Measurements from ENCODE around the gene PRDM16.
A peak's percentile ranks its signal among the peaks of the same experiment; 100 is the strongest.

Gene PRDM16

DNA sequence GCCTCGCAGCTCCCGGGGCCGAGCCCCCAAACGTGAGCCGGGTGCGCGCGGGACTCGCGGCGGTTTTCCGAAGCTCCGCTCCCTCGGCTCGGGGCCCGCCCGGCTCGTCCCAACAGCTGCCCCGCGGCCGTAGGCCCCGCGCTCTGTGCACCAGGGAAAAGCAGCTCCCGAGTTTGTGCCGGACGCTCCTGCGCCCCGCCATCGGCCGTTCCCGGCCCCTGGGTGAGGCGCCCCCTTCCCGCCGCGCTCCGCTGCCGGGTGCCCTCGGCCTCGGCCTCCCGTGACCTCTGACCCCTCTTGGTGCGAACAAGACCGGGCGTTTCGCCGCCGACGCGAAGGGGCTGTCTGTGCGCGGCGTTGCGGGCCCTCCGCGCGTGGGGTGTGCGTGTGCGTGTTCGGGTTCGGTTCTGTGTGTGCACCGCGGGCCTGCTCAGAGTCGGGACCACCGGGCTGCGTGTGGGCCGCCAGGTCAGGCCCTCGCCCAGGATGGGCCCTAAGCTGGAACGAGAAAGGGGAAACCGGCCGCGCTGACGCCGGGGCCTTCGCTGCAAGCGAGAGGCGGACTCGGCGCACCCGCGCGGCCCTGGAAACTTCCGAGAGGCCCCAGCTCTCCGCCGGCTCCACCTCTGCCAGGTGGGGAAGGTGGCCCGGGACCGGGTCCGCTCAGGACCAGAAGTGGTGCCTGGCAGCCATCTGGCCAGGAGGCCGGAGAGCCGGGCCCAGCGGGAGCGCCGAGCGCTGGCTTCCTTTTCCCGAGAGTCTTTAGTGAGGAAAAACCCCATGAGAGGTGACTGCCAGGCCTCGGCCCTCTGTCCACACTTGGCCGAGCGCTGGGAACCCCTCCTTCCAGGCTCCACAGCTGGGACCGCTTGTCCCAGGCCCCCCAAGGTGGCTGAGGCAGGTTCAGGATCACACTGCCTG is 1.9 kb downstream of the PRDM16 start:
- Histone ChIP-seq H3K4me1 (ENCODE audit: insufficient read depth, insufficient read length) (peaks cover 5% of the 10 kb centered on the region), H3K9ac (ENCODE audit: insufficient read length, low read depth) (peak overlapping the region; percentile 51), H3K9me3 (ENCODE audit: insufficient read depth, low read length) (no peaks in the 10 kb centered on the region), H3K27me3 (ENCODE audit: insufficient read depth, insufficient read length) (peaks cover 86% of the 10 kb centered on the region), H3K36me3 (ENCODE audit: insufficient read depth, insufficient read length, low read length) (no peaks in the 10 kb centered on the region), H3K4me3 (ENCODE audit: insufficient read length, low read depth) (peak overlapping the region; percentile 15)
- TF ChIP-seq SUZ12 (IDR thresholded peaks at IDR 0.05; ENCODE audit: extremely low read depth, insufficient read depth, insufficient read length) = no peak
- no peak for TF ChIP-seq ZNF274 (IDR thresholded peaks at IDR 0.05; ENCODE audit: low read depth, low read length)
- no peak for TF ChIP-seq YY1 (IDR thresholded peaks at IDR 0.05; ENCODE audit: insufficient read depth, insufficient read length)
- DNase-seq (ENCODE audit: low read depth, low spot score) = no peak

DNA sequence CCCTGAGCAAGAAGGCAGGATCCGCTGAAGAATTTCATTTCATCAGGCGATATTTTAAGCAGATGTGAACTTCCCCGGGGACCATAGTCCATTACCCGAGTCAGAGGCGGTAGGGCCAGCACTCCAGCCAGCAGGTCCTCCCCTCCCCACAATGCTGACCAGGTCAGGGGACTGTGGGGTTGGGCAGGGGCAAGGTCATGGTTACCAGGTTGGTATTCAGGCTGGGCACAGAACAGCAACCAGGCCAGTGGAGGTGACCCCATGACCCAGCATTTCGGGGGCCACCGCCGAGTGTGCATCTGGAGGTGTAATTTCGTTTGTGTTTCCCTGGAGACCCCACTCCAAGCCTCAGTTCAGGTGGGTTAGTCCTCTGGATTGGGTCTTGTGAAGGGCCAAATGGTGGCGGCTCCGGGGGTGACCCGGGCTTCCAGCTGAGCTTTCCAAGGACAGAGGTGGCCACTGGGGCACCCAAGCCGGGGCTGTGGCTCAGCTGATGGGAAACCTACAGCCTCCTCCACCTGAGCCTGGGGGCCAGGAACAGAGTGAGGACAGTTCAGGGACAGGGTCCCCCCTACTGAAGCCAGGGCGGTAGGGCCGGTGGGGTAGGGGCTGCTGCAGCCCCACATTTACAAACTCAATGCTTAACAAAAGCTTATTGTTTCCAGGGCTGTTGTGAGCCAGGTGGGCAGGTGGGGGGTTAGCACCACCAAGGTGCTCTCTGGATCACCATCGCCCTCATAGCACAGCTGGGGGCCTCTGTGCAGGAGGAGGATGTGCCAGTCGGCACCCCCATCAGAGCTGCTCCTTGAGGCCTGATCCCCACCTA is 2.8 kb downstream of the PRDM16 start:
- Histone ChIP-seq H3K36me3 (ENCODE audit: insufficient read depth, insufficient read length, low read length) (no peaks in the 10 kb centered on the region), H3K4me1 (ENCODE audit: insufficient read depth, insufficient read length) (peaks cover 5% of the 10 kb centered on the region), H3K4me3 (ENCODE audit: insufficient read length, low read depth) (no peak overlapping the region), H3K9me3 (ENCODE audit: insufficient read depth, low read length) (no peaks in the 10 kb centered on the region), H3K9ac (ENCODE audit: insufficient read length, low read depth) (no peak overlapping the region), H3K27me3 (ENCODE audit: insufficient read depth, insufficient read length) (peaks cover 83% of the 10 kb centered on the region)
- DNase-seq (ENCODE audit: low read depth, low spot score) = no peak
- TF ChIP-seq SUZ12 (IDR thresholded peaks at IDR 0.05; ENCODE audit: extremely low read depth, insufficient read depth, insufficient read length) (no peak), YY1 (IDR thresholded peaks at IDR 0.05; ENCODE audit: insufficient read depth, insufficient read length) (no peak), ZNF274 (IDR thresholded peaks at IDR 0.05; ENCODE audit: low read depth, low read length) (no peak)

DNA sequence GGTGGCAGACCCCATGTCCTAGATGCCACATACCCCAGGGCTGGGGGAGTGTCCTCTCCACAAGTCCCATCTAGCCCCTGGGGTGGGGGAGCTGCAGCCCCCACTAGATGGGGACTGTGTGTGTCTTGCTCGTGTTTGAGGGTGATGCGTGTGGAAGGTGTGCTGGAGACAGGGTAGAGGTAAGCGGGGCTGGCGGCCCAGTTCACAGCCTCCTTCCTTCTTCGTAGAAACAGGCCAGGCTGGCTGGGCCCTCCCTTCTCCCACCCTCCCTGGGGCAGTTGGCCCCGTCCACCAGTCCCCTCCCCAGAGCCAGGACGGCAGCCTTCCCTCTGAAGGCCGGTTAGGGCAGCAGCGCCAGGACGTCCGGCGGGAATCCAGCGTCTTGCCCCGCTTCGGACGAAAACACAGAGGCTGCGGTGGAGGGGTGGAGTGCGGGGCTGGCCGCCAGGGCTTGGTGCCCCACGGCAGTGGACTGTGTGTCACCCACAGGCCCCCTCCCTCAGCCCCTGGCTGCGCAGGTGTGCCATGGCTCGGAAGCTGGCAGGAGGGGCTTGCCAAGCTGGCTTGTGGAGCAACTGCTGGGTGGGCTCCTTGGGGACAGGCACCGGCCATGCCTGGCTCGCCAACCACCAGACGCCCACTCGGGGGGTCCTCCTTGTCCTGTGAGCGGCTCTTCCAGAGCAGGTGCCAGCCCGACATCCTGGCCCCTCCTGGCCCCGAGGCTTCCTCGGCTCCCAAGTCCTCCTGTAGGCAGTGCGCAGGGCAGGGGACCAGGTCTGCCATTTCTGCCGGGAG is 3.6 kb downstream of the PRDM16 start:
- Histone ChIP-seq H3K9me3 (ENCODE audit: insufficient read depth, low read length) (no peaks in the 10 kb centered on the region), H3K27me3 (ENCODE audit: insufficient read depth, insufficient read length) (peaks cover 75% of the 10 kb centered on the region), H3K4me3 (ENCODE audit: insufficient read length, low read depth) (no peak overlapping the region), H3K4me1 (ENCODE audit: insufficient read depth, insufficient read length) (peaks cover 5% of the 10 kb centered on the region), H3K9ac (ENCODE audit: insufficient read length, low read depth) (no peak overlapping the region), H3K36me3 (ENCODE audit: insufficient read depth, insufficient read length, low read length) (no peaks in the 10 kb centered on the region)
- TF ChIP-seq ZNF274 (IDR thresholded peaks at IDR 0.05; ENCODE audit: low read depth, low read length) = no peak
- no peak for TF ChIP-seq SUZ12 (IDR thresholded peaks at IDR 0.05; ENCODE audit: extremely low read depth, insufficient read depth, insufficient read length)
- no peak for TF ChIP-seq YY1 (IDR thresholded peaks at IDR 0.05; ENCODE audit: insufficient read depth, insufficient read length)
- no peak for DNase-seq (ENCODE audit: low read depth, low spot score)

DNA sequence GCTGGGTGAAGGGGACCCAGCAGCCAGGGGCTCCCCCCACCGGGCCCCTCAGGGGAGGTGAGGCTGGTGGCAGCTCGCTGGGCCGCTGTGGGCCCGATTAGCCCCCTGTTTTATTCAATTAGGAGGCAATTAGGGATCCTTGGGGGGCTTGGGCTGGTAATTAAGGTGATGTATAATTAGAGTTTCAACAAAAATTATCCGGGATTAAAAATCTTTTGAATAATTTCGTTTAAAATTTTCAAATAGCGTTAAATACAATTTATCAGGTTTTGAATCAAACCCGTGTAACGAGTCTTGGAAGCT is 4.1 kb downstream of the PRDM16 start:
- Histone ChIP-seq H3K36me3 (ENCODE audit: insufficient read depth, insufficient read length, low read length) (no peaks in the 10 kb centered on the region), H3K9me3 (ENCODE audit: insufficient read depth, low read length) (no peaks in the 10 kb centered on the region), H3K4me3 (ENCODE audit: insufficient read length, low read depth) (no peak overlapping the region), H3K9ac (ENCODE audit: insufficient read length, low read depth) (no peak overlapping the region), H3K27me3 (ENCODE audit: insufficient read depth, insufficient read length) (peaks cover 70% of the 10 kb centered on the region), H3K4me1 (ENCODE audit: insufficient read depth, insufficient read length) (peaks cover 5% of the 10 kb centered on the region)
- no peak for DNase-seq (ENCODE audit: low read depth, low spot score)
- TF ChIP-seq SUZ12 (IDR thresholded peaks at IDR 0.05; ENCODE audit: extremely low read depth, insufficient read depth, insufficient read length) = no peak
- no peak for TF ChIP-seq YY1 (IDR thresholded peaks at IDR 0.05; ENCODE audit: insufficient read depth, insufficient read length)
- no peak for TF ChIP-seq ZNF274 (IDR thresholded peaks at IDR 0.05; ENCODE audit: low read depth, low read length)

DNA sequence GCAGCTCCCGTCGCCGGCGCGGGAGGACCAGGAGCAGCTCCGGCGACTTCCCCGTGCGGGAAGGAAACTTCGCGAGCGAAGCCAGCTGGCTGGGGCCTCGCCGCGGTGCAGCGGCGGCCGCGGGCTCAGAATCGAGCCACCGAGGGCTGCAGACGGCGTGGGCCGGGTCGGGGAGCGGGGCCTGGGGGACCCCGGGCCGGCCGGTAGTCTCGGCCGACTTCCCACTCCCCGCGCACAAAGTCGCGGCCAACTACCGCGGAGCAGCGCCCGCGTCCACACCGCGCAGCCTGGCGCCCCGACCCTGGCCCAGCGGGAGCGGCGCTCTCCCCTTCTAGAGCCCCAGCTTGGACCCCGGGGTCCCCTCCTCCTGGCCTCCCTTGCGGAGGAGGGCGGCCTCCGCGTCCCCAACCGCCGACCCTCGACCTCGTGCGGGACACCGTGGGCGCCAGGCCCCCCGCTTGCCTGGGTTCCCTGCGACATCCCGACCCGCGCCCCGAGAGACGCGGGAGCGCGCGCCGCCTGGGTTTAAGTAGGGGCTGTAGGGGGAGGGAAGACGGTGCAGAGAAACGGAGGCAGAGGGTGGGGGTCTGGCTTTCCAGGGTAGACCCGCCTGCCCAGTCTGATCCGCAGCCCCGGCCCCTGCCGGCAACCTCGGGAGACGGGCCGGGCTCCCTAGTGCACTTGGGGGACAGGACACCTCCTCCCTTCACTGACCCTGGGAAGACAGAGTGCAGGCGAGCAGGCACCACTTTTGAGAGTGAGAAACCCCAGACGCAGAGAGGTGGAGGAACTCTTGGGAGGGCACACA is 4.7 kb downstream of the PRDM16 start:
- DNase-seq (ENCODE audit: low read depth, low spot score) = no peak
- Histone ChIP-seq H3K36me3 (ENCODE audit: insufficient read depth, insufficient read length, low read length) (no peaks in the 10 kb centered on the region), H3K27me3 (ENCODE audit: insufficient read depth, insufficient read length) (peaks cover 66% of the 10 kb centered on the region), H3K9me3 (ENCODE audit: insufficient read depth, low read length) (no peaks in the 10 kb centered on the region), H3K4me1 (ENCODE audit: insufficient read depth, insufficient read length) (peaks cover 5% of the 10 kb centered on the region), H3K4me3 (ENCODE audit: insufficient read length, low read depth) (peak overlapping the region; percentile 30), H3K9ac (ENCODE audit: insufficient read length, low read depth) (peak overlapping the region; percentile 50)
- TF ChIP-seq ZNF274 (IDR thresholded peaks at IDR 0.05; ENCODE audit: low read depth, low read length) = no peak
- TF ChIP-seq YY1 (IDR thresholded peaks at IDR 0.05; ENCODE audit: insufficient read depth, insufficient read length) = no peak
- TF ChIP-seq SUZ12 (IDR thresholded peaks at IDR 0.05; ENCODE audit: extremely low read depth, insufficient read depth, insufficient read length) = peak; percentile 94

DNA sequence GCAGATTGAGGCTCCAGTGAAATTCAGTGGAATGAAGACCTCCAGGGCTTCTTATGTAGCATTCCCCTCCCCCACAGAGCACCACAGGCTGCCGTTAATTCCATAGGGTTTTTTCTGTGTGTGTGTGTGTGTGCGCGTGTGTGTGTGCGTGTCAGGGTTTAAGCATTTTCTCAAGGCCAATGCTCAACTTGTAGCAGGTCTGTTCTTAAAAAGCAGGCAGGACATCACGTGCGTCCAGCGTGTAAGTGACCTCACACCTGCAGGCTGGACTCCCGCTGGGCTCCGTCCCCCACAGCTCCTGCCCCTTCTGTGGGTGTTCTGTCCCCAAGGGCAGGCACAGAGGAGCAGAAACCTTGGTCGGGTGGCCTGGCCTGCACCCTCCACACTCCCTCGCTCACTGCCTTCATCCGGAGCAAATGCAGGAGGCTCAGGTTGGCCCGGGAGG is 5.3 kb downstream of the PRDM16 start:
- Histone ChIP-seq H3K4me3 (ENCODE audit: insufficient read length, low read depth) (no peak overlapping the region), H3K36me3 (ENCODE audit: insufficient read depth, insufficient read length, low read length) (no peaks in the 10 kb centered on the region), H3K27me3 (ENCODE audit: insufficient read depth, insufficient read length) (peaks cover 65% of the 10 kb centered on the region), H3K9ac (ENCODE audit: insufficient read length, low read depth) (no peak overlapping the region), H3K9me3 (ENCODE audit: insufficient read depth, low read length) (no peaks in the 10 kb centered on the region), H3K4me1 (ENCODE audit: insufficient read depth, insufficient read length) (peaks cover 5% of the 10 kb centered on the region)
- DNase-seq (ENCODE audit: low read depth, low spot score) = no peak
- TF ChIP-seq ZNF274 (IDR thresholded peaks at IDR 0.05; ENCODE audit: low read depth, low read length) (no peak), SUZ12 (IDR thresholded peaks at IDR 0.05; ENCODE audit: extremely low read depth, insufficient read depth, insufficient read length) (no peak), YY1 (IDR thresholded peaks at IDR 0.05; ENCODE audit: insufficient read depth, insufficient read length) (no peak)
